GM23338 (cell line): Measurements from ENCODE around the gene SHISA6.

ENCODE experiments used
- CREB1 ChIP-seq: fragments of 250-450 bp; sonication (Bioruptor Pico); IDR thresholded peaks from 2 replicates; pipeline ENCODE4 v1.5.0; 2020; ENCODE audit warnings: low read depth, mild to moderate bottlenecking, moderate library complexity
- CTCF ChIP-seq, 2 experiments: fragments of 200-600 bp in 1 of 2; sonication (generic) in 1 of 2; conservative IDR thresholded peaks; 2 replicates each; pipeline versions ENCODE4 v1.5.1 to v1.6.1; 2016 to 2017; ENCODE audit warnings: antibody characterized with exemption in 2 of 2, low read depth in 2 of 2, mild to moderate bottlenecking in 2 of 2, moderate library complexity in 1 of 2
- ETS1 ChIP-seq: IDR thresholded peaks from 2 replicates; pipeline ENCODE4 v1.6.1; 2016; ENCODE audit warnings: antibody characterized with exemption
- EZH2 ChIP-seq: fragments of 200-600 bp; sonication (generic); IDR thresholded peaks from one replicate; pipeline ENCODE4 v1.8.0; 2017; ENCODE audit warnings: antibody characterized with exemption, mild to moderate bottlenecking, low read depth; ENCODE audit not compliant: unreplicated experiment
- EZH2phosphoT487 ChIP-seq: fragments of 200-600 bp; sonication (generic); IDR thresholded peaks from one replicate; pipeline ENCODE4 v1.8.1; 2018; ENCODE audit warnings: antibody characterized with exemption; ENCODE audit not compliant: unreplicated experiment
- JUNB ChIP-seq: IDR thresholded peaks from one replicate; pipeline ENCODE4 v1.6.1; 2016; ENCODE audit warnings: antibody characterized with exemption; ENCODE audit not compliant: unreplicated experiment
- NANOG ChIP-seq: IDR thresholded peaks from 2 replicates; pipeline ENCODE4 v1.6.1; 2016; ENCODE audit warnings: antibody characterized with exemption, borderline replicate concordance
- POLR2AphosphoS5 ChIP-seq: IDR thresholded peaks from 2 replicates; pipeline ENCODE4 v1.6.1; 2016; ENCODE audit warnings: antibody characterized with exemption, low read depth
- REST ChIP-seq: IDR thresholded peaks from one replicate; pipeline ENCODE4 v1.6.1; 2018; ENCODE audit warnings: antibody characterized with exemption; ENCODE audit not compliant: unreplicated experiment
- ZNF114 ChIP-seq: fragments of 250-450 bp; sonication (Bioruptor Pico); IDR thresholded peaks from 2 replicates; pipeline ENCODE4 v1.5.0; 2020; ENCODE audit warnings: mild to moderate bottlenecking, moderate library complexity
- ZNF331 ChIP-seq: fragments of 250-450 bp; sonication (Bioruptor Pico); IDR thresholded peaks from 2 replicates; pipeline ENCODE4 v1.5.0; 2020; ENCODE audit warnings: low read depth, mild to moderate bottlenecking, moderate library complexity
- ZNF462 ChIP-seq: fragments of 250-450 bp; sonication (Bioruptor Pico); IDR thresholded peaks from 2 replicates; pipeline ENCODE4 v1.5.0; 2020; ENCODE audit warnings: mild to moderate bottlenecking, moderate library complexity

- no peak for TF ChIP-seq EZH2
- no peak for TF ChIP-seq CTCF (conservative IDR thresholded peaks at IDR 0.05; ENCODE audit: low read depth in 2 of 2)
- TF ChIP-seq REST = no peak
- TF ChIP-seq POLR2AphosphoS5 = no peak
- TF ChIP-seq CREB1 (CRISPR knock-in tag) = no peak
- TF ChIP-seq JUNB = no peak
- TF ChIP-seq EZH2phosphoT487 = no peak
- no peak for TF ChIP-seq ETS1
- TF ChIP-seq NANOG = no peak
- no peak for TF ChIP-seq ZNF114 (CRISPR knock-in tag)
- no peak for TF ChIP-seq ZNF331 (CRISPR knock-in tag)
- no peak for TF ChIP-seq ZNF462 (CRISPR knock-in tag)
These were observed 44.9 kb downstream of the SHISA6 start for GRCh38 chr17:11285946-11286345.
